ENCODE results near the gene ETFA.

- TF ChIP-seq CTCF (IDR thresholded peaks at IDR 0.05) (no peak), POLR2AphosphoS5 (IDR thresholded peaks at IDR 0.05; ENCODE audit: insufficient read depth in 1 of 2, low read depth in 1 of 2) (no peak), POLR2A (IDR thresholded peaks at IDR 0.05) (no peak)
These were observed 40.4 kb downstream of the ETFA start for GRCh38 chr15:76270876-76271275.

Data from vagina (tissue), 2 donors.